Retinal pigment epithelial cell (primary cell): ENCODE data around the gene ZNF385C.

Experiments
- DNase-seq: peaks from one replicate; pipeline ENCODE4 v3.0.0-alpha.2; 2010; ENCODE audit warnings: low read depth
- H3K4me3 ChIP-seq: 2 replicates; pipeline ENCODE4 v1.5.1; 2011; ENCODE audit warnings: mild to moderate bottlenecking, low read length, control low read depth, moderate library complexity
- TF ChIP-seq, protein P1 (sequence below): conservative IDR thresholded peaks from 2 replicates; pipeline ENCODE4 v1.5.1; 2011; ENCODE audit warnings: low read depth, low read length, control low read depth, inconsistent platforms

The ZNF385C gene

DNA sequence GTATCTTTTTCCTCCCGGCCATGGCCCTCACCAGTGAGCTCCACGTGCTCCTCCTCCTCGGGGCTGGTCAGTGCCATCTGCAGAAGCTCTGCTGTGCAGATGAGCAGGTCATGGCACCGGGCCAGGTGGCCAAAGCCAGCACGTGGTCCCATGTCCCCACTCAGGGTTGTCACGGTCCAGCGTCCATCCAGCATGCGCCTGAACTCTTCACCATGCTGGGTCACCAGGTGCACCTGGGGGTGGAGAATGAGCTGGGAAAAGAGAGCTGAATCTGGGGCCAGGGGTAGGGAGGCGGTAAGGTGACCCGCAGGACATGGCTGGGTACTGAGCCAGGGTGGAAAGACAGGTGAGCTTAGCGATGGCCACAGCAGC, 13.0 kb upstream of the ZNF385C start:
- H3K4me3 ChIP-seq: no peak overlapping the region
- no peak for DNase-seq
- TF ChIP-seq, protein P1, sequence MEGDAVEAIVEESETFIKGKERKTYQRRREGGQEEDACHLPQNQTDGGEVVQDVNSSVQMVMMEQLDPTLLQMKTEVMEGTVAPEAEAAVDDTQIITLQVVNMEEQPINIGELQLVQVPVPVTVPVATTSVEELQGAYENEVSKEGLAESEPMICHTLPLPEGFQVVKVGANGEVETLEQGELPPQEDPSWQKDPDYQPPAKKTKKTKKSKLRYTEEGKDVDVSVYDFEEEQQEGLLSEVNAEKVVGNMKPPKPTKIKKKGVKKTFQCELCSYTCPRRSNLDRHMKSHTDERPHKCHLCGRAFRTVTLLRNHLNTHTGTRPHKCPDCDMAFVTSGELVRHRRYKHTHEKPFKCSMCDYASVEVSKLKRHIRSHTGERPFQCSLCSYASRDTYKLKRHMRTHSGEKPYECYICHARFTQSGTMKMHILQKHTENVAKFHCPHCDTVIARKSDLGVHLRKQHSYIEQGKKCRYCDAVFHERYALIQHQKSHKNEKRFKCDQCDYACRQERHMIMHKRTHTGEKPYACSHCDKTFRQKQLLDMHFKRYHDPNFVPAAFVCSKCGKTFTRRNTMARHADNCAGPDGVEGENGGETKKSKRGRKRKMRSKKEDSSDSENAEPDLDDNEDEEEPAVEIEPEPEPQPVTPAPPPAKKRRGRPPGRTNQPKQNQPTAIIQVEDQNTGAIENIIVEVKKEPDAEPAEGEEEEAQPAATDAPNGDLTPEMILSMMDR: no peak

DNA sequence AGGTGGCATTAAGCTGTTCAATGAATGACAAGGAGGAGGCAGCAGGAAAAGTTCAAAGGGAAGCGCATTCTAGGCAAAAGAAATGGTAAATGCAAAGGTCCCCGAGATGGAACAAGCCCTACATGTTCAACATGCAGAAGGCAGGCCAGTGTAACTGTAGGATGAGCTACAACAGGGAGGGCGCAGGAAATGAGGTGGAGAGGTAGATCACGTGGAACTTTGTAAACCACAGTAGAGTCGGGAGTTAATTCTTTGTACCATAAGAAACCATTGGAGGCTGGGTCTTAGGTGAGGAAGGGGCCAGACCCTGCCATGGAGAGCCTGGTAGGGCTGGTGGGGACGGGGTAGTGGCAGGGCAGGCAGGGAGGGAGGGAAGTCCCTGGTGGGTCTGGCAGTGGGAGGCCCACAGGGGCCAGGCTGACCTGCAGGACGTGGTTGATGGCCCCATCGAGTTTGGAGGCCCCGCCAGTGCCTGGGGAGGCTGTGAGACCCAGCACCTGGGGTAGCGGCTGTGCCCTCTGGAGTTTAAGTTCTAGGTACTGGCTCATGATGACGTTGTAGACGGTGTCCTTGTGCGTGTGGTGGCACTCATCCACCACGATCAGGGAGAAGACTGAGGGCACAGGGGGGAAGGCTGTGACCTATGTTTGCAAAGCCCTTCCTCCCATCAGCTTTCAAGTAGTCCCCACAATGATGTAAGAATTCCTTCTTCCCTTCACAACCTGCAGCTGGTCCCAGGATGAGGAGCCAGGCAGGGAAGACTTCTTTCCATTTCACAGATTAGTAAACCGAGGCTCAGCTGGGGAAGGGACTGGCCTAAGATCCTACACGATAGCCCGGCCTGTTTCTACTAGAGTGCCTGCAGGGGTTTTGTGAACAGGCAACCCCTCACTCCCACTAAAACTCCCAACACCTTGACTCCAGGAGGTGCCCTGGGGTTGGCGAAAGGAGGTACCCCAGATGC, 12.3 kb upstream of the ZNF385C start:
- no peak for DNase-seq
- TF ChIP-seq, protein P1: no peak
- no peak overlapping the region for H3K4me3 ChIP-seq

DNA sequence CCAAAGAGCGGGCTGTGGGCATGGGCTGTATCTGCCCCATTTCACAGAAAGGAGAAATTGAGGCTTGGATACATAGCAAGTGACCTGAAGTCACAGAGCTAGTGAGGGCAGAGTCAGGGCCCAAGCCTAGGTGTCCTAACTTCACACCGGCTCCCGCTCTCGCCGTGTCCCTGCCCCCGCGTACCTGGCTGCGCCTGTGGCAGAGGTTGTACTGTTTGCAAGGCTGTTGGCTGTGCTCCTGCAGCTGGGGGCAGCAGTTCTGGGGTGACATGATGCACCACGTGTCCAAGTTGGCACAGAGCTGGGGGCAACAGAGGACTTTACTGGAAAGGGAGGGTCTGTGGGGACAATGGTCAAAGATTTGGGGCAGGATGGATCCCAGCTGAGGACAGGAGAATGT, 10.8 kb upstream of the ZNF385C start:
- TF ChIP-seq, protein P1: no peak
- no peak for DNase-seq
- no peak overlapping the region for H3K4me3 ChIP-seq

DNA sequence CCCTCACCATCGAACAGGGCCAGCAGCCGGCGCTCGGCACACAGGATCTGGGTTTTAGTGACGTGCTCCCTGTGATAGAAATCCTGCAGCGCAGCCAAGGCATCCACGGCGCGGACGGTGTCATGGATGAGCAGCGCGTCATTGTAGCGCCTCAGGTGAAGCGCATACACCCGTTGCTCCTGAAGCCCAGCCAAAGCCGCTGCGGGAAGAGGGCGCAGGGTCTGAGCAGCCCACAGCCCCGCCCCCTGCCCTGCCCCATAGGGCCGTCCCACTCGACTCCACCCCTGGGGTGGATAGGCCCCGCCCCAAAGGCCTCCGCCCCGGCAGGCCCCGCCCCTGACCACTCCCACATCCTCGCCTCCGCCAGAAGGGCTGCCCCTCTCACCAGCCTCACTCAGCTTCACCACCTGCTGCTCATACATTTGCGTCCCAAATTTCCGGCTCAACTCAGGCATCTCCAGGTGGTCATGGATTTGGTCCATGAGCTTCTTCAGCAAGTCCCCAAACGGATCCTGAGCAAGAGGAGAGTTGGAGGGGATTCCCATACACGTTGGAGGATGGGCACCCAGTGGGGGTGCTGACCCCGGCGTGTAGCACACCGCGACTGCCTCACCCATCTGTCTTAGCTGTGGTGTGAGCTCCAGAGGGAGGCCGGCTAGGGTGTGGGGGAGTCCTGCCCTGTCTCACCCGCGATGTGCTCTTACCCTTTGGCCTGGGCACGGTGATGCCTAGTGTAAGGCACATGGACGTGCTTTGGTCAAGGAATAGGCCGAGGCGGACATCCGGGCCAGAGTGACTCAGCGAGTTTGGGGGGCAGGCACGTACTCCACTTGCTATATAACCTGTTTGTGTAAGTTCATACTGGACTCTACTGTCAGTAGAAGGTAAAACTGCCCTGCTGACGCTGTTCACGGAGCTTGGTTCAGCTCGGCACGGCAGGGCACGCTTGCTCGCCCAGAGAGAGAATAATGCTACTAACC, 9.6 kb upstream of the ZNF385C start:
- TF ChIP-seq, protein P1: no peak
- DNase-seq: no peak
- H3K4me3 ChIP-seq: peak overlapping the region; percentile 45

DNA sequence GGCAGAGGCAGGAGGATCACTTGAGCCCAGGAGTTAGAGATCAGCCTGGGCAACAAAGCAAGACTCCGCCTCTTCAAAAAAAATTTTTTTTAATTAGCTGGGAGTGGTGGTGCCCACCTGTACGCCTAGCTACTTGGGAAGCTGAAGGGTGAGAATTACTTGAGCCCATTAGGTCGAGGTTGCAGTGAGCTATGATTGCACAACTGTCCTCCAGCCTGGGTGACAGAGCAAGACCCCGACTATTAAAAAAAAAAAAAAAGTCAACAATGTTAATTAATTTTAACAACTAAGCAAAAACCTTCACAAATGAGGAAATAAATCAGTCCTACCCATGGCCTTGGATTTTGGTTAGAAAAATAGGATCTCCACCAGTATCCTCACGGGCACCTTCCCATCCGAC, 8.9 kb upstream of the ZNF385C start:
- H3K4me3 ChIP-seq: peak overlapping the region; percentile 45
- TF ChIP-seq, protein P1: no peak
- no peak for DNase-seq

DNA sequence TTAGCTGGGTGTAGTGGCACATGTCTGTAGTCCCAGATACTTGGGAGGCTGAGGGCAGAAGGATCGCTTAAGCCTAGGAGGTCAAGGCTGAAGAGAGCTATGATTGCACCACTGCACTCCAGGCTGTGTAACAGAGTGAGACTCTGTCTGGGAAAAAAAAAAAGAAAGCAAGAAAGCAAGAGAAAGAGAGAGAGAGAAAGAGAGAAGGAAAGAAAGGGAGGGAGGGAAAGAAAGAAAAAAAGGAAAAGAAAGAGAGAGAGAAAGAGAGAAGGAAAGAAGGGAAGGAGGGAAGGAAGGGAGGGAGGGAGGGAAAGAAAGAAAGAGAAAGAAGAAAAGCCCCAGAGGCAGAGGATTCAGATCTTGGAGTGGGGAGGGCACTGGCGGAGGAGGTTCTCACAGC, 7.7 kb upstream of the ZNF385C start:
- H3K4me3 ChIP-seq: no peak overlapping the region
- DNase-seq: no peak
- TF ChIP-seq, protein P1: no peak
